A549 treated with AZD2906 at 1 μM for 4 hours (cell line): ENCODE data around the gene NOL8. TPM values are rescaled to one million over a fixed set of nuclear protein-coding genes. Genes with fewer than 3 reads are reported as not detected.

Experiments
- total RNA-seq: library from RNA; stranded (reverse); fragments of 200-300 nt; extraction: Qiagen RNA extraction; gene quantifications from 5 replicates; pipeline ENCODE4 v1.2.3, GENCODE V29; 2022

NOL8 gene
- total RNA-seq = 26.4 to 34.3 TPM (median 27.4 TPM) in 5 replicates

GRCh38 chr9:92325269-92325990, at the start of gene NOL8, which contains the start of gene CENPP:
Gene NOL8, minus strand, starts transcription at chr9:92325350. Its CDS starts 1,189 bp downstream, at chr9:92324161.
Gene CENPP, plus strand, starts transcription at chr9:92325953.

DNA sequence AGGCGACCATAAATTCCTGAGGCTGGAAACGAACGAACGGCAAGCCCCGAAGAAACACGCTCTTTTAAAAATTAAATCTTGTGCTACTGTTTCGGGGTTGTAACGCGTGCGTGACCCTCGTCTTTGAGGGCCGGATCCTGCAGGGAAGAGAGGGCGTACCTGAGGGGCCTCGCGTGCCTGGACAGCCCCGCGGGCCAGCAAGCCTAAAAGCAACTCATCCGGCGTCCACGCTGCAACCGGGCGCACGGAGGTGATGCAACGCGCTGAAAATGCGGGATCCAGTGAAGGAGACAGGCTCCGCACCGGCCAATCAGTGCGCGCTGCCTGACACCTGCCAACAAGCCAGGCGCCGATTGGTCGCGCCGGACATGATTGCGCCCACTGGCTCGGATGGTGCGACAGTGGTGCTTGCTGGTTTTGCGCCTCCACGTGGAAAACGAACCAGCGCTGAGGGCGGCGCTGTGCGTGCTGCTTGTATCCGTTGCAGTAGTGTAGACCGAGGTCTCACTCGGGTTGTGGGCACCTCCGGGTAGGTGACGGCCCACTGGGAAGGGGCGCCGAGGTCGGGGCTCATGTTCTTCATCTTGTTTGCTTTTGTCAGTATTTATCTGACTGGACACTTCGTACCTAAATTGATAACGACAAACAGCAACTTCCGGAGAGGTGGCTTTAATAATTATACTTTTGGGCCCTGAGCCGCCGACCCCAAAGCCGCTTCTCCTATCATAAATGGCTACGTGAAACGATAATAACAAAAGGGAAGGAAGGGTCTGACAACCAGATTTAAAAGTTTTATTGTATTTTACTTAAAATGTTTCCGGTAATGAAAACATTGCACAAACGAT, 31.5 kb downstream of the NOL8 start, which contains the start of gene IARS1:
TSS of gene IARS1 (minus strand) at position 246 of the 845 bp plus-strand sequence. CDS start 4,278 bp downstream, outside the sequence.

Other genes starting within 250 kb of the NOL8 start
- 54.1 to 81.4 TPM (median 61.5 TPM) in 5 replicates for gene SPTLC1, start 209.9 kb downstream of the NOL8 start, total RNA-seq
- 92.6 to 123 TPM (median 98.0 TPM) in 5 replicates for gene IARS1, start 31.7 kb downstream of the NOL8 start, total RNA-seq
- 5.1 to 7.4 TPM (median 6.8 TPM) in 5 replicates for gene CENPP, start 603 bp upstream of the NOL8 start, total RNA-seq
- gene OGN, start 79.2 kb upstream of the NOL8 start, total RNA-seq = not detected in 5 replicates
- gene OMD, start 99.1 kb upstream of the NOL8 start, total RNA-seq = not detected in 5 replicates
- gene ASPN, start 157.2 kb upstream of the NOL8 start, total RNA-seq = not detected in 5 replicates
- gene ECM2, start 210.6 kb upstream of the NOL8 start, total RNA-seq = 0.11 to 0.20 TPM (median 0.14 TPM) in 5 replicates